Testis (tissue), 2 donors: ENCODE measurements around the gene VCL.

Source experiments
- POLR2A ChIP-seq: fragments of 450-650 bp; IDR thresholded peaks from one replicate; pipeline ENCODE4 v1.6.1; 2017; ENCODE audit warnings: antibody characterized with exemption, mild to moderate bottlenecking, moderate library complexity
- TF ChIP-seq, protein P1 (sequence below), 3 experiments: fragments of 450-650 bp in 2 of 3; fragments of 200-600 bp in 1 of 3; sonication (generic) in 1 of 3; IDR thresholded peaks; one replicate each; pipeline ENCODE4 v1.5.1; 2016 to 2019; ENCODE audit warnings: antibody characterized with exemption in 3 of 3, mild to moderate bottlenecking in 2 of 3, moderate library complexity in 1 of 3

DNA sequence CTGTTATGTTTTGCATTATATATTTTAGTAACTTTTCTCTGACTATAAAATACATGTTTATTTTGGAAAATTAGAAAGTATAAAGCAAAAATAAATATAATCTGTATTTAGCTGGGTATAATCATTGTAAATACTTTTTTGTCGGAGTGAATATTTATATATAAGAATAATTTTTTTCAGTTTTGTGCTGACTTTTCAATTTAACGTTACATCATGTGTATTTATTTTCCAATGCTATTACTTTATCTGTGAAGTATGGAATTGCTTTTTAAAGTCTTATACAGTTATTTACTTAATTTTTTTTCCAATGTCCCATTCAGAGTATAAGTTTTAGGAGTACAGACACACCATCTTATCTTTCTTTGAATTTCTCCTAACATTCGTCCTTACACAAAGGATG lies 137.5 kb downstream of the VCL start:
- TF ChIP-seq, protein P1, sequence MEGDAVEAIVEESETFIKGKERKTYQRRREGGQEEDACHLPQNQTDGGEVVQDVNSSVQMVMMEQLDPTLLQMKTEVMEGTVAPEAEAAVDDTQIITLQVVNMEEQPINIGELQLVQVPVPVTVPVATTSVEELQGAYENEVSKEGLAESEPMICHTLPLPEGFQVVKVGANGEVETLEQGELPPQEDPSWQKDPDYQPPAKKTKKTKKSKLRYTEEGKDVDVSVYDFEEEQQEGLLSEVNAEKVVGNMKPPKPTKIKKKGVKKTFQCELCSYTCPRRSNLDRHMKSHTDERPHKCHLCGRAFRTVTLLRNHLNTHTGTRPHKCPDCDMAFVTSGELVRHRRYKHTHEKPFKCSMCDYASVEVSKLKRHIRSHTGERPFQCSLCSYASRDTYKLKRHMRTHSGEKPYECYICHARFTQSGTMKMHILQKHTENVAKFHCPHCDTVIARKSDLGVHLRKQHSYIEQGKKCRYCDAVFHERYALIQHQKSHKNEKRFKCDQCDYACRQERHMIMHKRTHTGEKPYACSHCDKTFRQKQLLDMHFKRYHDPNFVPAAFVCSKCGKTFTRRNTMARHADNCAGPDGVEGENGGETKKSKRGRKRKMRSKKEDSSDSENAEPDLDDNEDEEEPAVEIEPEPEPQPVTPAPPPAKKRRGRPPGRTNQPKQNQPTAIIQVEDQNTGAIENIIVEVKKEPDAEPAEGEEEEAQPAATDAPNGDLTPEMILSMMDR (IDR thresholded peaks at IDR 0.05), result no peak
- TF ChIP-seq POLR2A, result no peak
